ENCODE data around the gene NRP2.

- TF ChIP-seq CTCF (IDR thresholded peaks at IDR 0.05) = no peak
- TF ChIP-seq POLR2A (IDR thresholded peaks at IDR 0.05) = no peak
These were observed 117.9 kb downstream of the NRP2 start for GRCh38 chr2:205800224-205800623.
